GM12878 (cell line): ENCODE data around the gene FSTL1. TPM values are rescaled to one million over a fixed set of nuclear protein-coding genes. Genes with fewer than 3 reads are reported as not detected.

Source experiments
- ATAC-seq: fragments of 200-7000 bp; cut with Tn5 transposase; 3 replicates; pipeline ENCODE4 v1.9.1; 2020; ENCODE audit warnings: mild to moderate bottlenecking, moderate library complexity
- BruUV-seq: library from RNA; stranded (reverse); fragments of 400-500 nt; replicated peaks from 2 replicates; lab custom pipeline; 2021; lab: Mats Ljungman, UMichigan
- CTCF ChIA-PET: fragments of 300-600 bp; sonication (Branson Sonifier 250); formaldehyde crosslinking; extraction: SDS; loops from one replicate; lab custom pipeline; 2021; ENCODE audit warnings: inconsistent platforms; lab: Yijun Ruan, JAX
- POLR2A ChIA-PET: fragments of 350-600 bp; formaldehyde crosslinking; extraction: SDS; loops from one replicate; lab custom pipeline; 2021; ENCODE audit warnings: inconsistent platforms; lab: Charles Lee
- RAD21 ChIA-PET: fragments of 300-600 bp; sonication (Branson Sonifier 250); formaldehyde crosslinking; loops from one replicate; lab custom pipeline; 2023; ENCODE audit warnings: antibody characterized with exemption; ENCODE audit not compliant: unreplicated experiment; lab: Charles Lee
- SMC1A ChIA-PET: fragments of 300-600 bp; sonication (Branson Sonifier 250); formaldehyde crosslinking; loops from one replicate; lab custom pipeline; 2023; ENCODE audit not compliant: unreplicated experiment, uncharacterized antibody; lab: Charles Lee
- DNase-seq: peaks from one replicate; pipeline ENCODE4 v3.0.0-alpha.2; 2011; ENCODE audit warnings: low read depth, low spot score
- FAIRE-seq: peaks from 3 replicates; lab custom pipeline; 2011; peaks lifted over from hg19 to GRCh38; lab: Jason Lieb, UNC
- H2AFZ ChIP-seq: 2 replicates; pipeline ENCODE4 v1.6.0; 2011; ENCODE audit warnings: low read depth, low read length, control low read depth; ENCODE audit not compliant: control insufficient read depth
- H3K27ac ChIP-seq: 2 replicates; pipeline ENCODE4 v1.5.1; 2011; ENCODE audit warnings: control low read depth; ENCODE audit not compliant: control insufficient read depth, insufficient read depth
- H3K27me3 ChIP-seq, 2 experiments: replicated peaks in 1 of 2; 2 replicates each; pipeline versions ENCODE4 v1.6.0 to v1.6.1; 2011; ENCODE audit warnings: low read length in 1 of 2; ENCODE audit not compliant: control insufficient read depth in 2 of 2, insufficient read depth in 2 of 2
- H3K36me3 ChIP-seq, 2 experiments: 2 replicates each; pipeline ENCODE4 v1.5.1; 2011; ENCODE audit warnings: low read length in 1 of 2; ENCODE audit not compliant: control insufficient read depth in 2 of 2, insufficient read depth in 2 of 2
- H3K4me1 ChIP-seq: 2 replicates; pipeline ENCODE4 v1.6.1; 2011; ENCODE audit warnings: mild to moderate bottlenecking, low read length, moderate library complexity, mixed read lengths; ENCODE audit not compliant: control insufficient read depth, insufficient read depth
- H3K4me2 ChIP-seq: 2 replicates; pipeline ENCODE4 v1.6.0; 2011; ENCODE audit warnings: control low read depth; ENCODE audit not compliant: control insufficient read depth, insufficient read depth
- H3K4me3 ChIP-seq: fragments of 200-600 bp; sonication (generic); 2 replicates; pipeline ENCODE4 v1.5.1; 2016
- H3K79me2 ChIP-seq: 2 replicates; pipeline ENCODE4 v1.6.0; 2011; ENCODE audit warnings: low read length; ENCODE audit not compliant: control insufficient read depth, insufficient read depth
- H3K9ac ChIP-seq: 2 replicates; pipeline ENCODE4 v1.8.0; 2011; ENCODE audit warnings: low read length, control low read depth, mixed read lengths; ENCODE audit not compliant: control insufficient read depth, insufficient read depth
- H3K9me3 ChIP-seq: replicated peaks from 3 replicates; pipeline ENCODE4 v1.5.1; 2011; ENCODE audit warnings: mild to moderate bottlenecking, low read length; ENCODE audit not compliant: control insufficient read depth, insufficient read depth
- H4K20me1 ChIP-seq: 2 replicates; pipeline ENCODE4 v1.6.0; 2011; ENCODE audit not compliant: control insufficient read depth, insufficient read depth
- CBFB ChIP-seq: IDR thresholded peaks from 2 replicates; pipeline ENCODE4 v1.6.1; 2016; ENCODE audit warnings: antibody characterized with exemption, low read depth
- DPF2 ChIP-seq: fragments of 450-650 bp; IDR thresholded peaks from 2 replicates; pipeline ENCODE4 v1.6.1; 2017; ENCODE audit warnings: mild to moderate bottlenecking
- EED ChIP-seq: sonication (generic); IDR thresholded peaks from 2 replicates; pipeline ENCODE4 v1.6.1; 2016; ENCODE audit warnings: antibody characterized with exemption, low read depth
- JUND ChIP-seq: IDR thresholded peaks from 2 replicates; pipeline ENCODE4 v1.6.1; 2012; ENCODE audit warnings: low read depth, mild to moderate bottlenecking, low read length, improper control_type of control experiment, moderate library complexity
- MEF2A ChIP-seq: IDR thresholded peaks from 2 replicates; pipeline ENCODE4 v1.6.1; 2011; ENCODE audit warnings: low read depth, mild to moderate bottlenecking, low read length, moderate library complexity; ENCODE audit not compliant: insufficient read depth
- NFIC ChIP-seq: IDR thresholded peaks from 2 replicates; pipeline ENCODE4 v1.6.1; 2012; ENCODE audit warnings: low read depth, mild to moderate bottlenecking, inconsistent platforms, low read length, moderate library complexity
- NR2C1 ChIP-seq: fragments of 450-650 bp; IDR thresholded peaks from 2 replicates; pipeline ENCODE4 v1.6.1; 2017; ENCODE audit warnings: antibody characterized with exemption, mild to moderate bottlenecking, moderate library complexity
- PKNOX1 ChIP-seq: fragments of 450-650 bp; IDR thresholded peaks from 2 replicates; pipeline ENCODE4 v1.6.1; 2016; ENCODE audit warnings: mild to moderate bottlenecking
- TCF12 ChIP-seq: IDR thresholded peaks from 2 replicates; pipeline ENCODE4 v1.6.1; 2011; ENCODE audit warnings: low read depth, mild to moderate bottlenecking, low read length
- TCF7 ChIP-seq: IDR thresholded peaks from 2 replicates; pipeline ENCODE4 v1.6.1; 2014; ENCODE audit warnings: antibody characterized with exemption, borderline replicate concordance
- WGBS: methylation state at CpG from one replicate; pipeline ENCODE4 v1.1.6; 2016; ENCODE audit warnings: low lambda C conversion rate; ENCODE audit not compliant: insufficient replicate concordance, insufficient coverage; ENCODE audit errors: missing lambda C conversion rate; 5-methylcytosine and 5-hydroxymethylcytosine counted together
- in situ Hi-C: fragments of 300-500 bp; cut with MboI; formaldehyde crosslinking; loops from 9 replicates; pipeline ENCODE4 v1.14.3; 2018; ENCODE audit warnings: mixed read lengths
- intact Hi-C: fragments of 100-400 bp; cut with micrococcal nuclease; formaldehyde crosslinking; loops from one replicate; pipeline ENCODE4 v1.14.2; 2022; ENCODE audit not compliant: unreplicated experiment
- polyA plus RNA-seq, 11 experiments: library from polyadenylated mRNA; depleted of rRNA in 4 of 11; unstranded in 6 of 11; stranded (reverse) in 5 of 11; fragments of >200 nt; fragmentation: Nextera tagmentation in 4 of 11; fragmentation: Illumina TruSeq in 1 of 11; extraction: Ambion mirVana in 4 of 11; extraction: Trizol in 1 of 11; gene quantifications; 1 replicate in 1 of 11; 2 replicates in 10 of 11; pipeline versions ENCODE4 v1.2.1 to v1.2.3, GENCODE V29; 2011 to 2016; ENCODE audit warnings: inconsistent platforms in 2 of 11, missing spikeins in 2 of 11, low read depth in 1 of 11
- total RNA-seq, 4 experiments: library from RNA; depleted of rRNA in 3 of 4; stranded (reverse); fragments of >200 nt in 3 of 4; fragmentation: Illumina TruSeq in 1 of 4; extraction: Trizol in 1 of 4; gene quantifications; 2 replicates each; pipeline versions ENCODE4 v1.2.1 to v1.2.3, GENCODE V29; 2013 to 2021

Gene FSTL1
- total and polyA plus RNA-seq, 10 of the 15 experiments (the other 5 are each of a cell fraction or from before 2014, with no cell fraction given): 0.06 to 1.7 (median 0.32) TPM; not detected in 4

GRCh38 chr3:120421926-120422325 lies 28.9 kb downstream of the FSTL1 start (continued):
- TF ChIP-seq CBFB: no peak
- no peak for TF ChIP-seq JUND
- no peak for TF ChIP-seq TCF12

- intact Hi-C loops: no loop called here
- Histone ChIP-seq H3K79me2 (no peaks in the 10 kb centered on the region), H3K27ac (no peak overlapping the region), H3K4me1 (no peaks in the 10 kb centered on the region; the same call in 1 of the 2 replicates), H3K36me3 (no peaks in the 10 kb centered on the region), H3K27me3 (peaks cover 0 to 5% of the 10 kb centered on the region in 2 experiments; a peak in 2 of 4 replicates), H3K9me3 (no peaks in the 10 kb centered on the region), H2AFZ (no peak overlapping the region), H3K9ac (no peak overlapping the region), H4K20me1 (no peaks in the 10 kb centered on the region), H3K4me2 (no peak overlapping the region), H3K4me3 (no peak overlapping the region)
- ChIA-PET SMC1A (interaction anchor here (0.6 to 2.5 kb wide), 6 partner anchors 11 to 612 kb away, joined by 3 to 10 read pairs (median 3); no protein-coding TSS in a partner anchor), CTCF (interaction anchor here (0.9 to 8.2 kb wide), 6 partner anchors 11 to 374 kb away, joined by 3 to 210 read pairs (median 6); no protein-coding TSS in a partner anchor), RAD21 (interaction anchor here (5.8 kb wide), 1 partner anchor 137 kb away, joined by 82 read pairs; no protein-coding TSS in a partner anchor), POLR2A (no interaction called here)
- TF ChIP-seq EED: no peak
- TF ChIP-seq NFIC: no peak
- no peak for TF ChIP-seq MEF2A
- no peak for TF ChIP-seq NR2C1
- no peak for TF ChIP-seq PKNOX1
- no peak for TF ChIP-seq TCF7
- no peak for TF ChIP-seq DPF2
- 15% methylated on average over 6 of the region's 6 CpGs for WGBS
- FAIRE-seq (no peak), ATAC-seq (no peak), DNase-seq (no peak)
- in situ Hi-C loops: loop anchor here (5.0 kb wide), 1 partner anchor 136 kb away; no protein-coding TSS in a partner anchor
- no TSS peak for BruUV-seq
Measured at GRCh38 chr3:120420928-120421551, 29.8 kb downstream of the FSTL1 start.
